ENCODE results near the gene BAIAP2.

BAIAP2 gene

GRCh38 chr17:81036197-81036941 is 1.4 kb downstream of the BAIAP2 start:
- H3K9me3 ChIP-seq (replicated peaks; ENCODE audit: insufficient read depth, low read length) = no peaks in the 10 kb centered on the region
- no peak overlapping the region for H3K27ac ChIP-seq (ENCODE audit: low read length)
- H3K9me2 ChIP-seq (replicated peaks; ENCODE audit: insufficient read depth, low read length) = no peaks in the 10 kb centered on the region
- H3K4me2 ChIP-seq (ENCODE audit: low read depth, low read length) = no peak overlapping the region
- TF ChIP-seq EZH2 (optimal IDR thresholded peaks at IDR 0.05; ENCODE audit: low read depth, low read length) (no peak), EZH2phosphoT487 (IDR thresholded peaks at IDR 0.05; ENCODE audit: low read length) (no peak), CTCF (IDR thresholded peaks at IDR 0.05; ENCODE audit: low read length) (no peak)
- H2AFZ ChIP-seq (ENCODE audit: low read length) = no peak overlapping the region
- no peaks in the 10 kb centered on the region for H4K20me1 ChIP-seq (ENCODE audit: insufficient read depth, low read length)
- H3F3A ChIP-seq (ENCODE audit: insufficient read depth, low read length) = no peaks in the 10 kb centered on the region
- no peak for DNase-seq
- H3K36me3 ChIP-seq (replicated peaks; ENCODE audit: insufficient read depth, low read length) = no peaks in the 10 kb centered on the region
- peaks cover 87% of the 10 kb centered on the region for H3K27me3 ChIP-seq (replicated peaks; ENCODE audit: insufficient read depth, low read length)
- no peaks in the 10 kb centered on the region for H3K4me1 ChIP-seq (ENCODE audit: low read length)
- H3K4me3 ChIP-seq (ENCODE audit: low read length) = no peak overlapping the region
- H3K79me2 ChIP-seq (ENCODE audit: low read length) = no peaks in the 10 kb centered on the region
- H3K9ac ChIP-seq (ENCODE audit: low read length) = no peak overlapping the region

GRCh38 chr17:81037026-81037797 is 2.3 kb downstream of the BAIAP2 start:
- H3K27ac ChIP-seq (ENCODE audit: low read length) = no peak overlapping the region
- no peaks in the 10 kb centered on the region for H3K9me3 ChIP-seq (replicated peaks; ENCODE audit: insufficient read depth, low read length)
- H3K79me2 ChIP-seq (ENCODE audit: low read length) = no peaks in the 10 kb centered on the region
- no peak overlapping the region for H3K4me2 ChIP-seq (ENCODE audit: low read depth, low read length)
- H2AFZ ChIP-seq (ENCODE audit: low read length) = no peak overlapping the region
- H3K4me3 ChIP-seq (ENCODE audit: low read length) = no peak overlapping the region
- no peak overlapping the region for H3K9ac ChIP-seq (ENCODE audit: low read length)
- H3K4me1 ChIP-seq (ENCODE audit: low read length) = no peaks in the 10 kb centered on the region
- no peaks in the 10 kb centered on the region for H3F3A ChIP-seq (ENCODE audit: insufficient read depth, low read length)
- H4K20me1 ChIP-seq (ENCODE audit: insufficient read depth, low read length) = no peaks in the 10 kb centered on the region
- no peaks in the 10 kb centered on the region for H3K36me3 ChIP-seq (replicated peaks; ENCODE audit: insufficient read depth, low read length)
- H3K27me3 ChIP-seq (replicated peaks; ENCODE audit: insufficient read depth, low read length) = peaks cover 87% of the 10 kb centered on the region
- TF ChIP-seq CTCF (IDR thresholded peaks at IDR 0.05; ENCODE audit: low read length) (no peak), EZH2 (optimal IDR thresholded peaks at IDR 0.05; ENCODE audit: low read depth, low read length) (no peak), EZH2phosphoT487 (IDR thresholded peaks at IDR 0.05; ENCODE audit: low read length) (no peak)
- H3K9me2 ChIP-seq (replicated peaks; ENCODE audit: insufficient read depth, low read length) = no peaks in the 10 kb centered on the region
- no peak for DNase-seq

GRCh38 chr17:81037798-81038733 is 3.1 kb downstream of the BAIAP2 start:
- no peak overlapping the region for H3K27ac ChIP-seq (ENCODE audit: low read length)
- no peaks in the 10 kb centered on the region for H3K4me1 ChIP-seq (ENCODE audit: low read length)
- H3F3A ChIP-seq (ENCODE audit: insufficient read depth, low read length) = no peaks in the 10 kb centered on the region
- H3K9me3 ChIP-seq (replicated peaks; ENCODE audit: insufficient read depth, low read length) = no peaks in the 10 kb centered on the region
- no peaks in the 10 kb centered on the region for H3K79me2 ChIP-seq (ENCODE audit: low read length)
- TF ChIP-seq EZH2phosphoT487 (IDR thresholded peaks at IDR 0.05; ENCODE audit: low read length) (no peak), EZH2 (optimal IDR thresholded peaks at IDR 0.05; ENCODE audit: low read depth, low read length) (peak; percentile 33), CTCF (IDR thresholded peaks at IDR 0.05; ENCODE audit: low read length) (no peak)
- no peak overlapping the region for H3K9ac ChIP-seq (ENCODE audit: low read length)
- no peaks in the 10 kb centered on the region for H3K9me2 ChIP-seq (replicated peaks; ENCODE audit: insufficient read depth, low read length)
- H3K4me2 ChIP-seq (ENCODE audit: low read depth, low read length) = no peak overlapping the region
- H4K20me1 ChIP-seq (ENCODE audit: insufficient read depth, low read length) = no peaks in the 10 kb centered on the region
- H3K27me3 ChIP-seq (replicated peaks; ENCODE audit: insufficient read depth, low read length) = peaks cover 86% of the 10 kb centered on the region
- no peak overlapping the region for H2AFZ ChIP-seq (ENCODE audit: low read length)
- no peaks in the 10 kb centered on the region for H3K36me3 ChIP-seq (replicated peaks; ENCODE audit: insufficient read depth, low read length)
- no peak overlapping the region for H3K4me3 ChIP-seq (ENCODE audit: low read length)
- DNase-seq = no peak
